ENCODE results near the gene KIF13A.
A peak's percentile ranks its signal among the peaks of the same experiment; 100 is the strongest.
"Not testable (repeated sequence)": the region's sequence is repeated elsewhere in the genome, so short reads cannot be mapped to it uniquely, and the experiment has no call there.

Gene KIF13A

GRCh38 chr6:17785094-17785787 is 202.2 kb downstream of the KIF13A start:
- Histone ChIP-seq H3K27ac (no peak overlapping the region), H3K36me3 (peaks cover 31% of the 10 kb centered on the region; the same call in 1 of the 2 replicates), H3K9ac (no peak overlapping the region), H3K4me2 (no peak overlapping the region), H4K20me1 (no peaks in the 10 kb centered on the region), H3K4me3 (no peak overlapping the region), H3K4me1 (peaks cover 14% of the 10 kb centered on the region), H3K27me3 (no peaks in the 10 kb centered on the region), H3K9me3 (no peaks in the 10 kb centered on the region)
- no peak for TF ChIP-seq Cebpa-rat (IDR thresholded peaks at IDR 0.05)

- Histone ChIP-seq H3K9me3 (no peaks in the 10 kb centered on the region), H3K4me3 (no peak overlapping the region), H4K20me1 (no peaks in the 10 kb centered on the region), H3K9ac (no peak overlapping the region), H3K27ac (no peak overlapping the region), H3K27me3 (no peaks in the 10 kb centered on the region), H3K4me1 (peaks cover 17% of the 10 kb centered on the region), H3K36me3 (peaks cover 33% of the 10 kb centered on the region), H3K4me2 (no peak overlapping the region)
- no peak for TF ChIP-seq Cebpa-rat (IDR thresholded peaks at IDR 0.05)
Observed at GRCh38 chr6:17780061-17780460, 207.4 kb downstream of the KIF13A start.

- no peaks in the 10 kb centered on the region for H3K9me3 ChIP-seq
- no peak overlapping the region for H3K4me2 ChIP-seq
- H3K9ac ChIP-seq: no peak overlapping the region
- H3K4me3 ChIP-seq: no peak overlapping the region
- H4K20me1 ChIP-seq: no peaks in the 10 kb centered on the region
- H3K36me3 ChIP-seq: peaks cover 12% of the 10 kb centered on the region; the same call in 1 of the 2 replicates
- no peak for TF ChIP-seq Cebpa-rat (IDR thresholded peaks at IDR 0.05)
- no peaks in the 10 kb centered on the region for H3K4me1 ChIP-seq
- no peaks in the 10 kb centered on the region for H3K27me3 ChIP-seq
- no peak overlapping the region for H3K27ac ChIP-seq
Observed at GRCh38 chr6:17771609-17772008, 215.8 kb downstream of the KIF13A start.

- H3K27me3 ChIP-seq: no peaks in the 10 kb centered on the region
- no peak for TF ChIP-seq Cebpa-rat (IDR thresholded peaks at IDR 0.05)
- no peaks in the 10 kb centered on the region for H3K4me1 ChIP-seq
- no peaks in the 10 kb centered on the region for H3K9me3 ChIP-seq
- no peaks in the 10 kb centered on the region for H4K20me1 ChIP-seq
- H3K4me3 ChIP-seq: no peak overlapping the region
- peaks cover 20% of the 10 kb centered on the region; the same call in 1 of the 2 replicates for H3K36me3 ChIP-seq
- no peak overlapping the region for H3K27ac ChIP-seq
- no peak overlapping the region for H3K9ac ChIP-seq
- no peak overlapping the region for H3K4me2 ChIP-seq
Observed at GRCh38 chr6:17768881-17769280, 218.6 kb downstream of the KIF13A start.

GRCh38 chr6:17768388-17768787 is 219.0 kb downstream of the KIF13A start:
- TF ChIP-seq Cebpa-rat (IDR thresholded peaks at IDR 0.05): no peak
- H3K27me3 ChIP-seq: no peaks in the 10 kb centered on the region
- no peak overlapping the region for H3K9ac ChIP-seq
- H3K36me3 ChIP-seq: peaks cover 23% of the 10 kb centered on the region; the same call in 1 of the 2 replicates
- H3K4me2 ChIP-seq: no peak overlapping the region
- no peaks in the 10 kb centered on the region for H3K4me1 ChIP-seq
- H3K9me3 ChIP-seq: no peaks in the 10 kb centered on the region
- H3K4me3 ChIP-seq: no peak overlapping the region
- H4K20me1 ChIP-seq: no peaks in the 10 kb centered on the region
- H3K27ac ChIP-seq: no peak overlapping the region

- Histone ChIP-seq H3K27ac (no peak overlapping the region), H3K36me3 (peaks cover 12% of the 10 kb centered on the region; the same call in 1 of the 2 replicates), H4K20me1 (no peaks in the 10 kb centered on the region), H3K27me3 (no peaks in the 10 kb centered on the region), H3K4me1 (no peaks in the 10 kb centered on the region), H3K4me3 (no peak overlapping the region), H3K9ac (no peak overlapping the region), H3K9me3 (no peaks in the 10 kb centered on the region), H3K4me2 (no peak overlapping the region)
- no peak for TF ChIP-seq Cebpa-rat (IDR thresholded peaks at IDR 0.05)
Observed at GRCh38 chr6:17762651-17763050, 224.8 kb downstream of the KIF13A start.

- Histone ChIP-seq H3K4me2 (no peak overlapping the region), H4K20me1 (no peaks in the 10 kb centered on the region), H3K4me3 (no peak overlapping the region), H3K36me3 (no peaks in the 10 kb centered on the region), H3K9ac (no peak overlapping the region), H3K27ac (no peak overlapping the region), H3K27me3 (no peaks in the 10 kb centered on the region), H3K4me1 (0 out of 2 replicates have a peak, but pooled peaks cover 4% of the 10 kb centered on the region), H3K9me3 (no peaks in the 10 kb centered on the region)
- TF ChIP-seq Cebpa-rat (IDR thresholded peaks at IDR 0.05): no peak
Observed at GRCh38 chr6:17758119-17758518, 229.3 kb downstream of the KIF13A start.

- H3K4me3 ChIP-seq: no peak overlapping the region
- no peak overlapping the region for H3K27ac ChIP-seq
- H3K36me3 ChIP-seq: no peaks in the 10 kb centered on the region
- TF ChIP-seq Cebpa-rat (IDR thresholded peaks at IDR 0.05): no peak
- H3K27me3 ChIP-seq: no peaks in the 10 kb centered on the region
- no peaks in the 10 kb centered on the region for H3K9me3 ChIP-seq
- H3K4me1 ChIP-seq: 0 out of 2 replicates have a peak, but pooled peaks cover 4% of the 10 kb centered on the region
- no peak overlapping the region for H3K9ac ChIP-seq
- H3K4me2 ChIP-seq: no peak overlapping the region
- no peaks in the 10 kb centered on the region for H4K20me1 ChIP-seq
Observed at GRCh38 chr6:17754254-17754653, 233.2 kb downstream of the KIF13A start.

- H4K20me1 ChIP-seq: not testable (repeated sequence)
- peaks cover 39% of the 10 kb centered on the region for H3K4me1 ChIP-seq
Observed at GRCh38 chr6:17745324-17745723, 242.1 kb downstream of the KIF13A start.

GRCh38 chr6:17744757-17745308 is 242.6 kb downstream of the KIF13A start:
- Histone ChIP-seq H3K9me3 (peaks cover 10% of the 10 kb centered on the region), H3K4me2 (peak overlapping the region; percentile 71; the same call in 1 of the 2 replicates), H3K27ac (peak overlapping the region; percentile 65; the same call in 1 of the 2 replicates), H3K4me1 (peaks cover 44% of the 10 kb centered on the region)
- H3K4me3 ChIP-seq, H3K36me3 ChIP-seq, H3K27me3 ChIP-seq, H3K9ac ChIP-seq, H4K20me1 ChIP-seq: not testable (repeated sequence)

More at GRCh38 chr6:17745324-17745723, 242.1 kb downstream of the KIF13A start:
- peaks cover 10% of the 10 kb centered on the region for H3K9me3 ChIP-seq
- not testable (repeated sequence) for H3K4me3 ChIP-seq, H3K4me2 ChIP-seq, H3K27ac ChIP-seq, H3K36me3 ChIP-seq, H3K9ac ChIP-seq, H3K27me3 ChIP-seq

Measured in BLaER1 (cell line).